Vagina (tissue), 2 donors: Measurements from ENCODE around the gene FOXF1.

Experiments used
- POLR2A ChIP-seq, 2 donors: fragments of 450-650 bp; IDR thresholded peaks; one replicate each; pipeline ENCODE4 v1.6.1; 2017; ENCODE audit warnings: antibody characterized with exemption in 2 of 2, mild to moderate bottlenecking in 2 of 2, moderate library complexity in 2 of 2
- POLR2AphosphoS5 ChIP-seq, 2 donors: sonication (generic); formaldehyde crosslinking; IDR thresholded peaks; one replicate each; pipeline ENCODE4 v1.9.0; 2017; ENCODE audit warnings: antibody characterized with exemption in 2 of 2, mild to moderate bottlenecking in 2 of 2, low read depth in 1 of 2; ENCODE audit not compliant: insufficient read depth in 1 of 2
- TF ChIP-seq, protein P1 (sequence below), 3 experiments: fragments of 450-650 bp in 2 of 3; fragments of 200-600 bp in 1 of 3; sonication (generic) in 1 of 3; IDR thresholded peaks; one replicate each; pipeline ENCODE4 v1.5.1; 2017 to 2019; ENCODE audit warnings: antibody characterized with exemption in 3 of 3, mild to moderate bottlenecking in 2 of 3, moderate library complexity in 2 of 3

DNA sequence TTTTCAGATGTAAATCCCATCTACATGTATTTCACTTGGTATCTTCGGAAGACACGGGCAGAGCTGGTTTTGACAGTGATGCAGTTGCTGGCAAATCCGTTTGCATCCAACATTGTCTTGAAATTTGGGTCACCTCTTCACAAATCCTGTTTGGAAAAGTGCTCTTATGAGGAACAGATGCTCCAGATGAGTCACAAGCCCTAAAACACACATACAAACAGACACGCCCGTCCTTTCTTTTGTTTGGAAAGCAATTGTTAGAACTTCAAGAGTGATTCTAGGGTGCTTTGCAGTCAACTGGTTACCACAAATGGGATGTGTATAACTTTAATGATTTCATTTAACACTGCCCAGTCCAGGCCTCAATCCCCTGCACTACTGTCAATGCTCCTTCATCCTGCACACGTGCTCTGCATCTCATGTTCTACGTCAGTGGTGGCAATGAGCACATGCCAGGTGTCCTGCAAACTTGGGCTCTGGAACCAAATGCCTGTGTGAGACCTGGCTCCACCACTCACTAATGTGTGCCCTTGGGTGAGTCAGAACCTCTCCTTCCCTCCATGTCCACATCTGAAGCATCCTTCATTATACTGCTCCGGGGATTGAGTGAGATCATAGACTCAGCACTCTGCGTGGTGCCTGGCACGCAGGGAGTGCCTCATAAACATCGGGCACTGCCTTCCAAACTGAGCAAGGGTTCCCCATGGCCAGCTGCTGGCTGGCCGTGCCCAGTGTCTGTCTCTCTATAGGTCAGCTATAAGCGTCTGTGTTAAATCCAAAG lies 19.3 kb upstream of the FOXF1 start:
- TF ChIP-seq POLR2A (IDR thresholded peaks at IDR 0.05) = no peak
- TF ChIP-seq, protein P1, sequence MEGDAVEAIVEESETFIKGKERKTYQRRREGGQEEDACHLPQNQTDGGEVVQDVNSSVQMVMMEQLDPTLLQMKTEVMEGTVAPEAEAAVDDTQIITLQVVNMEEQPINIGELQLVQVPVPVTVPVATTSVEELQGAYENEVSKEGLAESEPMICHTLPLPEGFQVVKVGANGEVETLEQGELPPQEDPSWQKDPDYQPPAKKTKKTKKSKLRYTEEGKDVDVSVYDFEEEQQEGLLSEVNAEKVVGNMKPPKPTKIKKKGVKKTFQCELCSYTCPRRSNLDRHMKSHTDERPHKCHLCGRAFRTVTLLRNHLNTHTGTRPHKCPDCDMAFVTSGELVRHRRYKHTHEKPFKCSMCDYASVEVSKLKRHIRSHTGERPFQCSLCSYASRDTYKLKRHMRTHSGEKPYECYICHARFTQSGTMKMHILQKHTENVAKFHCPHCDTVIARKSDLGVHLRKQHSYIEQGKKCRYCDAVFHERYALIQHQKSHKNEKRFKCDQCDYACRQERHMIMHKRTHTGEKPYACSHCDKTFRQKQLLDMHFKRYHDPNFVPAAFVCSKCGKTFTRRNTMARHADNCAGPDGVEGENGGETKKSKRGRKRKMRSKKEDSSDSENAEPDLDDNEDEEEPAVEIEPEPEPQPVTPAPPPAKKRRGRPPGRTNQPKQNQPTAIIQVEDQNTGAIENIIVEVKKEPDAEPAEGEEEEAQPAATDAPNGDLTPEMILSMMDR (IDR thresholded peaks at IDR 0.05) = no peak
- TF ChIP-seq POLR2AphosphoS5 (IDR thresholded peaks at IDR 0.05; ENCODE audit: insufficient read depth in 1 of 2, low read depth in 1 of 2) = no peak
